Measurements from ENCODE around the gene PDE10A. TPM values are rescaled to one million over a fixed set of nuclear protein-coding genes. Genes with fewer than 3 reads are reported as not detected.

The PDE10A gene
- total and polyA plus RNA-seq, 2 of the 4 experiments (the other 2 are of a cell fraction): 3.4 to 12.4 TPM

DNA sequence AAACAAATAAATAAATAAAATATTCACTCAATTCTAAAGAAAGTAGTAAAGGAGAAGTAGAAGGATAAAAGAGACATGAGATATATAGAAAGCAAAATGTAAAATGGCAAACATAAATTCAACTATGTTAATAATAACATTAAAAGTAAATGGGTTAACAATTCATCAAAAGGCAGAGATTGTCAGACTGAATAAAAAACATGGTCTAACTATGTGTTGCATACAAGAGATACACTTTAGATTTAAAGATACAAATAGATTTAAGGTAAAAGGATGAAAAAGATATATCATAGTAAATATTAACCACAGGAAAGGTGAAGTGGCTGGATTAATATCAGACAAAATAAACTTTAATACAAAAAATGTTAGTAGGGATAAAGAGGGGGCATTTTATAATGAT is 35.8 kb upstream of the PDE10A start:
- no peak overlapping the region for H3K14ac ChIP-seq (replicated peaks; ENCODE audit: low read depth, low read length)
- no TSS peak for BruUV-seq (replicated peaks)
- H4K5ac ChIP-seq (ENCODE audit: low read depth, low read length): no peak overlapping the region
- no peak overlapping the region for H2AK9ac ChIP-seq (replicated peaks; ENCODE audit: low read depth, low read length, poor library complexity)
- intact Hi-C loops (cut with micrococcal nuclease) (no loop called here), in situ Hi-C loops (cut with MboI; ENCODE audit: low sequenced_read_pairs) (no loop called here), dilution Hi-C loops (cut with HindIII; ENCODE audit: low sequenced_read_pairs, unreplicated experiment) (no loop called here)
- no peak overlapping the region for H2BK15ac ChIP-seq (ENCODE audit: low read depth, low read length)
- H4K8ac ChIP-seq (ENCODE audit: low read depth in 2 of 2, low read length in 2 of 2): no peak overlapping the region
- no peak overlapping the region for H2BK5ac ChIP-seq (ENCODE audit: low read depth, low read length, poor library complexity, severe bottlenecking)
- TF ChIP-seq, protein P1, sequence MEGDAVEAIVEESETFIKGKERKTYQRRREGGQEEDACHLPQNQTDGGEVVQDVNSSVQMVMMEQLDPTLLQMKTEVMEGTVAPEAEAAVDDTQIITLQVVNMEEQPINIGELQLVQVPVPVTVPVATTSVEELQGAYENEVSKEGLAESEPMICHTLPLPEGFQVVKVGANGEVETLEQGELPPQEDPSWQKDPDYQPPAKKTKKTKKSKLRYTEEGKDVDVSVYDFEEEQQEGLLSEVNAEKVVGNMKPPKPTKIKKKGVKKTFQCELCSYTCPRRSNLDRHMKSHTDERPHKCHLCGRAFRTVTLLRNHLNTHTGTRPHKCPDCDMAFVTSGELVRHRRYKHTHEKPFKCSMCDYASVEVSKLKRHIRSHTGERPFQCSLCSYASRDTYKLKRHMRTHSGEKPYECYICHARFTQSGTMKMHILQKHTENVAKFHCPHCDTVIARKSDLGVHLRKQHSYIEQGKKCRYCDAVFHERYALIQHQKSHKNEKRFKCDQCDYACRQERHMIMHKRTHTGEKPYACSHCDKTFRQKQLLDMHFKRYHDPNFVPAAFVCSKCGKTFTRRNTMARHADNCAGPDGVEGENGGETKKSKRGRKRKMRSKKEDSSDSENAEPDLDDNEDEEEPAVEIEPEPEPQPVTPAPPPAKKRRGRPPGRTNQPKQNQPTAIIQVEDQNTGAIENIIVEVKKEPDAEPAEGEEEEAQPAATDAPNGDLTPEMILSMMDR (conservative IDR thresholded peaks at IDR 0.05; ENCODE audit: low read depth, low read length): no peak
- TF ChIP-seq CHD1 (IDR thresholded peaks at IDR 0.05; ENCODE audit: low read depth, low read length): no peak
- no peak for TF ChIP-seq MAFK (IDR thresholded peaks at IDR 0.05; ENCODE audit: low read depth, low read length)
- TF ChIP-seq, protein P2, sequence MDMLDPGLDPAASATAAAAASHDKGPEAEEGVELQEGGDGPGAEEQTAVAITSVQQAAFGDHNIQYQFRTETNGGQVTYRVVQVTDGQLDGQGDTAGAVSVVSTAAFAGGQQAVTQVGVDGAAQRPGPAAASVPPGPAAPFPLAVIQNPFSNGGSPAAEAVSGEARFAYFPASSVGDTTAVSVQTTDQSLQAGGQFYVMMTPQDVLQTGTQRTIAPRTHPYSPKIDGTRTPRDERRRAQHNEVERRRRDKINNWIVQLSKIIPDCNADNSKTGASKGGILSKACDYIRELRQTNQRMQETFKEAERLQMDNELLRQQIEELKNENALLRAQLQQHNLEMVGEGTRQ (IDR thresholded peaks at IDR 0.05; ENCODE audit: low read depth, low read length): no peak
- no peak for TF ChIP-seq CEBPB (IDR thresholded peaks at IDR 0.05; ENCODE audit: low read depth, low read length)
- H3K4me3 ChIP-seq (ENCODE audit: insufficient read depth, low read depth, low read length): no peak overlapping the region
- peaks cover 16% of the 10 kb centered on the region for H3K9me1 ChIP-seq (ENCODE audit: insufficient read depth, low read length)
- no peaks in the 10 kb centered on the region for H3K9me3 ChIP-seq (ENCODE audit: control insufficient read depth, insufficient read depth, low read length)
- no peak overlapping the region for H3K23ac ChIP-seq (ENCODE audit: low read depth, low read length)
- no peak overlapping the region for H3K27ac ChIP-seq (ENCODE audit: insufficient read depth, low read length)
- H3K4me2 ChIP-seq (ENCODE audit: low read depth, low read length): no peak overlapping the region
- ChIA-PET CTCF (no interaction called here), POLR2A (ENCODE audit: unreplicated experiment) (no interaction called here)
- no peaks in the 10 kb centered on the region for H3K36me3 ChIP-seq (ENCODE audit: control insufficient read depth, insufficient read depth, low read length)
- H3K4ac ChIP-seq (ENCODE audit: low read depth, low read length): no peak overlapping the region
- H3K79me1 ChIP-seq (ENCODE audit: low read depth in 1 of 2, low read length in 2 of 2): no peaks in the 10 kb centered on the region
- H2AFZ ChIP-seq (replicated peaks; ENCODE audit: low read length, poor library complexity): no peak overlapping the region
- no peaks in the 10 kb centered on the region for H4K20me1 ChIP-seq (ENCODE audit: insufficient read depth, low read length)
- no peak overlapping the region for H2BK120ac ChIP-seq (ENCODE audit: low read depth, low read length)
- peaks cover 15% of the 10 kb centered on the region for H3K4me1 ChIP-seq (ENCODE audit: control insufficient read depth, insufficient read depth, low read length)
- DNase-seq: no peak
- no peaks in the 10 kb centered on the region for H3K27me3 ChIP-seq (ENCODE audit: control insufficient read depth, insufficient read depth, low read length)
- no peak overlapping the region for H3K9ac ChIP-seq (ENCODE audit: low read depth, low read length)
- no peak overlapping the region for H3K18ac ChIP-seq (ENCODE audit: low read depth, low read length)
- no peak overlapping the region for H3K56ac ChIP-seq (ENCODE audit: extremely low read depth, insufficient read depth, low read length)
- ATAC-seq (ENCODE audit: low read depth): no peak
- no peak overlapping the region for H4K91ac ChIP-seq (ENCODE audit: insufficient read depth, low read depth, low read length)
- no peak overlapping the region for H2BK20ac ChIP-seq (ENCODE audit: low read depth, low read length)
- H2AK5ac ChIP-seq (ENCODE audit: low read depth, low read length): no peak overlapping the region
